Fibroblast of mammary gland (primary cell): Measurements from ENCODE around the gene AMH.

Experiments used
- DNase-seq: peaks from one replicate; pipeline ENCODE4 v3.0.0-alpha.2; 2010; ENCODE audit warnings: low read depth
- H3K4me3 ChIP-seq: 2 replicates; pipeline ENCODE4 v1.5.1; 2011; ENCODE audit warnings: low read depth, mild to moderate bottlenecking, low read length, moderate library complexity; ENCODE audit not compliant: control insufficient read depth
- CTCF ChIP-seq: conservative IDR thresholded peaks from 2 replicates; pipeline ENCODE4 v1.5.1; 2011; ENCODE audit warnings: low read depth, low read length, inconsistent platforms; ENCODE audit not compliant: control insufficient read depth, insufficient read depth

Gene AMH

GRCh38 chr19:2207991-2208860 lies 40.9 kb upstream of the AMH start:
- H3K4me3 ChIP-seq: no peak overlapping the region
- peak; percentile 74 for DNase-seq
- TF ChIP-seq CTCF: no peak

GRCh38 chr19:2208975-2209374 lies 40.1 kb upstream of the AMH start:
- H3K4me3 ChIP-seq: no peak overlapping the region
- no peak for DNase-seq
- no peak for TF ChIP-seq CTCF

DNA sequence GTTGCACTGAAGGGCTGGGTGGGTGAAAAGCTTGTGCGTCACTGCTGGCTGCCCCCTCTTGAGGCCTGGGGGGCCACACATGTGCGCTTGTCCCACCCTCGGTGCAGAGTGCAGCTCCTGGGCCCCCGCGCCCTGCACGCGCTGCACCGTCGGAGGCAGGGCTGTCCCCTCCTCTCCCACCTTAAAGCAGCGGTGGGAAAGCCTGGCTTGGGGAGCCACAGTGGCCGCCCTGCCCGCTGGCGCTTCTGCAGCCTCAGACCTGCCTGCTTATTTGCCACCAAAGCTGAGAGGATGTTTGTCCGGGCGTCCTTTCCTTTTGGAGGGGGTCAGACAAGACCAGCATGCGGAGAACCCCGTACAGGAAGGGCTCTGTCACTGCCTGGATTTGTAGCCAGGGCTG lies 39.7 kb upstream of the AMH start:
- no peak for TF ChIP-seq CTCF
- no peak overlapping the region for H3K4me3 ChIP-seq
- no peak for DNase-seq

- H3K4me3 ChIP-seq: no peak overlapping the region
- no peak for DNase-seq
- TF ChIP-seq CTCF: no peak
Measured at GRCh38 chr19:2210206-2210605, 38.9 kb upstream of the AMH start.

DNA sequence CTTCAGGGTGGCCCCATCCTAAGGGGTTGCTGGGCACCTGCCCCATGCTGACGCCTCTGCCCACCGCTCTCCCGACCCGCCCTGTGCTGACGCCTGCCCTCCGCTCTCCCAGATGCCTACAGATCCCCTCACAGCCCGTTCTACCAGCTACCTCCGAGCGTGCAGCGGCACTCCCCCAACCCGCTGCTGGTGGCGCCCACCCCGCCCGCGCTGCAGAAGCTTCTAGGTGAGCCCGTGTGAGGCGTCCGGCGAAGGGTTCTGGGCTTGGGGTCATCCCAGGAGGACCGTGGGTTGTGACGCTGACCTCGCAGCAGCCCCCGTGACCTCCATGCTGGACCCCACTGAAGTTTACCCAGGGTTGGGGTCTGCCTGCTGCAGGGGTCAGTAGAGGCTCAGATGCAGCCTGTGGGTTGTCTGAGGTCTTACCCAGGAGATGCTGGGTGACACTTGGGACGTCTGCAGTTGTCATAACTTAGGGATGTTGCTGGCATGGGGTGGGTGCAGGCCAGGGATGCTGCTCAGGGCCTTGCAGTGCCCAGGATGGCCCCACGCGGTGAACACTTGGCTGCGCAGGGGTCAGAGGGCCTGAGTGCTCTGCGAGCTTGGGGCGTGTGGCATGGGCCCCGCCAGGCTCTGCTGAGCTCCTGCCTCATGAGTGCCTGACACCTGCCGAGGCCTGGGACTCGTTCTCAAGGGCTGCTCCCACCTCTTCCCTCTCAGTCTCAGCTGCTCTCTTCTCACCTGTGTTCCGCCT lies 38.0 kb upstream of the AMH start:
- DNase-seq: no peak
- no peak overlapping the region for H3K4me3 ChIP-seq

More for the DNA sequence above, 38.0 kb upstream of the AMH start:
- no peak for TF ChIP-seq CTCF
